Left ventricle myocardium inferior (tissue), 1 donor: Measurements from ENCODE around the gene HEXIM1. TPM values are rescaled to one million over a fixed set of nuclear protein-coding genes. Genes with fewer than 3 reads are reported as not detected.
A peak's percentile ranks its signal among the peaks of the same experiment; 100 is the strongest.

Experiments
- DNase-seq: peaks from one replicate; pipeline ENCODE4 v3.0.0-alpha.2; 2020
- H3K27ac ChIP-seq: fragments of 200-600 bp; replicated peaks from 2 replicates; pipeline ENCODE4 v1.8.0; 2021
- H3K27me3 ChIP-seq: fragments of 200-600 bp; 2 replicates; pipeline ENCODE4 v1.8.0; 2021; ENCODE audit warnings: low read depth
- H3K36me3 ChIP-seq: fragments of 200-600 bp; 2 replicates; pipeline ENCODE4 v1.8.0; 2021
- H3K4me1 ChIP-seq: fragments of 200-600 bp; 2 replicates; pipeline ENCODE4 v1.8.0; 2021
- H3K4me3 ChIP-seq: fragments of 200-600 bp; 2 replicates; pipeline ENCODE4 v1.8.0; 2021; ENCODE audit warnings: mild to moderate bottlenecking, moderate library complexity
- H3K9me3 ChIP-seq: fragments of 200-600 bp; replicated peaks from 2 replicates; pipeline ENCODE4 v1.8.0; 2021
- CTCF ChIP-seq: fragments of 200-600 bp; IDR thresholded peaks from 2 replicates; pipeline ENCODE4 v1.8.0; 2021; ENCODE audit warnings: antibody characterized with exemption, mild to moderate bottlenecking, borderline replicate concordance
- intact Hi-C: fragments of 100-400 bp; cut with micrococcal nuclease; formaldehyde crosslinking; loops from one replicate; pipeline ENCODE4 v1.11.0; 2022
- total RNA-seq: library from RNA; stranded (reverse); fragmentation: NEBNext Ultra II Directional; extraction: Animal tissue kit (Norgen Biotek cat#: 25700); gene quantifications from one replicate; pipeline ENCODE4 v1.2.1, GENCODE V29; 2021
- donor health status: DM: no; HTN: yes; CAD: no; lungs with severe emphysema.

HEXIM1 gene
- total RNA-seq, 1 donor from 2014 or later: 28.8 TPM

GRCh38 chr17:45125509-45125908 is 22.8 kb upstream of the HEXIM1 start:
- DNase-seq: no peak
- TF ChIP-seq CTCF: no peak
- no peak overlapping the region for H3K4me3 ChIP-seq
- H3K27ac ChIP-seq: no peak overlapping the region
- H3K4me1 ChIP-seq: peaks cover 87% of the 10 kb centered on the region
- H3K36me3 ChIP-seq: peaks cover 5% of the 10 kb centered on the region
- H3K9me3 ChIP-seq: no peaks in the 10 kb centered on the region
- intact Hi-C loops: no loop called here
- no peaks in the 10 kb centered on the region for H3K27me3 ChIP-seq

- no peaks in the 10 kb centered on the region for H3K27me3 ChIP-seq
- DNase-seq: no peak
- H3K27ac ChIP-seq: peak overlapping the region; percentile 99
- intact Hi-C loops: no loop called here
- peak overlapping the region; percentile 39 for H3K4me3 ChIP-seq
- H3K36me3 ChIP-seq: no peaks in the 10 kb centered on the region
- no peak for TF ChIP-seq CTCF
- H3K9me3 ChIP-seq: no peaks in the 10 kb centered on the region
- H3K4me1 ChIP-seq: peaks cover 97% of the 10 kb centered on the region
These were observed 21.1 kb upstream of the HEXIM1 start for GRCh38 chr17:45127207-45127547.

- Histone ChIP-seq H3K27me3 (no peaks in the 10 kb centered on the region), H3K27ac (peak overlapping the region; percentile 99), H3K36me3 (no peaks in the 10 kb centered on the region), H3K4me3 (peak overlapping the region; percentile 39), H3K9me3 (no peaks in the 10 kb centered on the region), H3K4me1 (peaks cover 95% of the 10 kb centered on the region)
- no peak for TF ChIP-seq CTCF
- DNase-seq: peak; percentile 70
- intact Hi-C loops: no loop called here
These were observed 20.6 kb upstream of the HEXIM1 start for GRCh38 chr17:45127548-45128300.

GRCh38 chr17:45128331-45128730 is 19.9 kb upstream of the HEXIM1 start:
- intact Hi-C loops: no loop called here
- no peak for DNase-seq
- Histone ChIP-seq H3K9me3 (no peaks in the 10 kb centered on the region), H3K36me3 (no peaks in the 10 kb centered on the region), H3K27ac (peak overlapping the region; percentile 99), H3K4me3 (peak overlapping the region; percentile 39), H3K27me3 (no peaks in the 10 kb centered on the region), H3K4me1 (peaks cover 95% of the 10 kb centered on the region)
- TF ChIP-seq CTCF: no peak

- H3K9me3 ChIP-seq: no peaks in the 10 kb centered on the region
- H3K27me3 ChIP-seq: no peaks in the 10 kb centered on the region
- peak overlapping the region; percentile 99 for H3K27ac ChIP-seq
- no peak for TF ChIP-seq CTCF
- no peak overlapping the region for H3K4me3 ChIP-seq
- intact Hi-C loops: no loop called here
- no peak for DNase-seq
- H3K36me3 ChIP-seq: no peaks in the 10 kb centered on the region
- H3K4me1 ChIP-seq: peaks cover 88% of the 10 kb centered on the region
These were observed 19.3 kb upstream of the HEXIM1 start for GRCh38 chr17:45128989-45129388.
